ENCODE results near the gene ZNF101. TPM values are rescaled to one million over a fixed set of nuclear protein-coding genes. Genes with fewer than 3 reads are reported as not detected.

ZNF101 gene
- total and polyA plus RNA-seq, 10 donors: 29.6 to 58.3 (median 42.0) TPM

DNA sequence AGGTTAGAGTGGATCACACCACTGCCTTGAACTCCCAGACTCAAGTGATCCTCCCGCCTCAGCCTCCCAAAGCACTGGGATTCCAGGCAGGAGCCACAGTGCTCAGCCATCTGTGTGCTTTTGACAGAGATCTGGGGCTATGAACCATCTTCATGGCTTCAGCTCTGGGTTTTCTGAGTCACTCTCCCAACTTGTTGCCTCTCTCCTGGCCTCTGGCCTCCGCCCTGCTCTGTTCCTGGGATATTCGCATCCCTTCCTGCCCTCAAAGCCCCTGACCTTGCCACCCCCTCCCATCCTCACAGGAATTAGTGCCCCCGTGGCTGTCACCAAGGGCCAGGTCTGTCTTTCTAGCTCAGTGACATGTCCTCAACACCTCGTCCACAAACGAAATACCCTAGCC is 19.5 kb upstream of the ZNF101 start:
- Histone ChIP-seq H3K27me3 (replicated peaks in 1 of 7) (no peaks in the 10 kb centered on the region), H3K4me3 (no peak overlapping the region), H3K27ac (no peak overlapping the region), H3K36me3 (peaks cover 10 to 100% (median 98%) of the 10 kb centered on the region in 6 donors), H3K4me1 (peaks cover 0 to 5% (median 1%) of the 10 kb centered on the region in 6 donors), H3K9me3 (no peaks in the 10 kb centered on the region)
- intact Hi-C loops (cut with DNase I; ENCODE audit: low total_unique reads): no loop called here
- 82 to 95% (median 90%) methylated on average over 6 of the region's 6 CpGs for WGBS, 5 donors
- TF ChIP-seq POLR2AphosphoS5 (IDR thresholded peaks at IDR 0.05) (no peak), POLR2A (IDR thresholded peaks at IDR 0.05) (no peak)
- TF ChIP-seq, protein P1, sequence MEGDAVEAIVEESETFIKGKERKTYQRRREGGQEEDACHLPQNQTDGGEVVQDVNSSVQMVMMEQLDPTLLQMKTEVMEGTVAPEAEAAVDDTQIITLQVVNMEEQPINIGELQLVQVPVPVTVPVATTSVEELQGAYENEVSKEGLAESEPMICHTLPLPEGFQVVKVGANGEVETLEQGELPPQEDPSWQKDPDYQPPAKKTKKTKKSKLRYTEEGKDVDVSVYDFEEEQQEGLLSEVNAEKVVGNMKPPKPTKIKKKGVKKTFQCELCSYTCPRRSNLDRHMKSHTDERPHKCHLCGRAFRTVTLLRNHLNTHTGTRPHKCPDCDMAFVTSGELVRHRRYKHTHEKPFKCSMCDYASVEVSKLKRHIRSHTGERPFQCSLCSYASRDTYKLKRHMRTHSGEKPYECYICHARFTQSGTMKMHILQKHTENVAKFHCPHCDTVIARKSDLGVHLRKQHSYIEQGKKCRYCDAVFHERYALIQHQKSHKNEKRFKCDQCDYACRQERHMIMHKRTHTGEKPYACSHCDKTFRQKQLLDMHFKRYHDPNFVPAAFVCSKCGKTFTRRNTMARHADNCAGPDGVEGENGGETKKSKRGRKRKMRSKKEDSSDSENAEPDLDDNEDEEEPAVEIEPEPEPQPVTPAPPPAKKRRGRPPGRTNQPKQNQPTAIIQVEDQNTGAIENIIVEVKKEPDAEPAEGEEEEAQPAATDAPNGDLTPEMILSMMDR (IDR thresholded peaks at IDR 0.05 in 8 of 11, conservative IDR thresholded peaks at IDR 0.05 in 3 of 11): no peak
- DNase-seq: no peak

DNA sequence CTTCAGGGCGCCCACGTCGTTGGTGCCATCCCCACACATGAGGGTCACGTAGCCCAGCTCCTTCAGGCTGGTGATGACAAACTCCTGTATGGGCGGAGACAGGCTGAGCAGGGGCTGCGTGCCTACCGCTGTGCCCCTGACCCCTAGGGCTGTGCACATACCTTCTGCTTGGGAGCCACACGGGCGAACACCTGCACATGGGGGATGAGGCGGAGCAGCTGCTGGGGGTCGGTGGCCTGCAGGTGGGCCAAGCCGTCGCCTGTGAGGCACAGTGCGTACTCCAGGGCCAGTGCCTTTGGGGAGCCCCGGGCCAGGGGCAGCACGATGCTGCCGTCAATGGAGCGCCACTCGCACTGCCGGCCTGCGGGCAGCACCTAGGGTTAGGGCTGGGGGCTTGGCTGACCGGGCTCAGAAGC is 19.1 kb upstream of the ZNF101 start:
- no peak for DNase-seq
- no peaks in the 10 kb centered on the region for H3K9me3 ChIP-seq
- no peak overlapping the region for H3K27ac ChIP-seq
- H3K36me3 ChIP-seq: peaks cover 11 to 100% (median 98%) of the 10 kb centered on the region in 6 donors
- H3K27me3 ChIP-seq (replicated peaks in 1 of 7): no peaks in the 10 kb centered on the region
- peaks cover 0 to 1% (median 0%) of the 10 kb centered on the region in 6 donors for H3K4me1 ChIP-seq
- intact Hi-C loops (cut with DNase I; ENCODE audit: low total_unique reads): no loop called here
- 92 to 95% (median 94%) methylated on average over 10 to 22 of the region's 22 CpGs for WGBS, 5 donors
- H3K4me3 ChIP-seq: no peak overlapping the region
- TF ChIP-seq, protein P1 (IDR thresholded peaks at IDR 0.05 in 8 of 11, conservative IDR thresholded peaks at IDR 0.05 in 3 of 11): no peak
- TF ChIP-seq POLR2AphosphoS5 (IDR thresholded peaks at IDR 0.05): peak in 1 of 3 donors; percentile 71
- TF ChIP-seq POLR2A (IDR thresholded peaks at IDR 0.05): no peak

DNA sequence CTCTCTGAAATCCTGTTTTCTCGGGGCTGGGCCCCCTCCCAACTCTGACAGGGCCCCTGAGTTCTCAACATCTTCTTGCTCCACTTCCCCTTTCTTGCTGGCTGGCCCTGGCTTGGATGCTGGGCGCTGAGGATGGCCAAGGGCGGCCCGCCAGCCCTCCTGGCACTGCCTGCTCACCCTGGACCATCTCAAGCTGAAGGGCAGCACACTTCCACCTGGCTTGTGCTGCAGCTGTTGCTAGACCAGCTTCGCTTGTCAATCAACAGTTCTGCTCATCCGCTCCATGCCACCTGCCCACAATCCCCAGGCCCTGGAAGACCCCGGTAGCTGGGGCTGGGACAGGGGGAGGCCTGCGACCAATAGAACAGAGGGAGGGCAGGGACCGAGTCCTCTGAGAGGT is 18.3 kb upstream of the ZNF101 start:
- TF ChIP-seq, protein P1 (IDR thresholded peaks at IDR 0.05 in 8 of 11, conservative IDR thresholded peaks at IDR 0.05 in 3 of 11): no peak
- TF ChIP-seq POLR2AphosphoS5 (IDR thresholded peaks at IDR 0.05): peak in 2 of 3 donors; percentile 23 to 32
- TF ChIP-seq POLR2A (IDR thresholded peaks at IDR 0.05): no peak
- intact Hi-C loops (cut with DNase I; ENCODE audit: low total_unique reads): no loop called here
- no peak overlapping the region for H3K27ac ChIP-seq
- no peak overlapping the region for H3K4me3 ChIP-seq
- no peak for DNase-seq
- 76 to 91% (median 89%) methylated on average over 6 to 9 of the region's 9 CpGs for WGBS, 5 donors
- H3K4me1 ChIP-seq: no peaks in the 10 kb centered on the region
- peaks cover 17 to 100% (median 98%) of the 10 kb centered on the region in 6 donors for H3K36me3 ChIP-seq
- H3K27me3 ChIP-seq (replicated peaks in 1 of 7): no peaks in the 10 kb centered on the region
- H3K9me3 ChIP-seq: no peaks in the 10 kb centered on the region

DNA sequence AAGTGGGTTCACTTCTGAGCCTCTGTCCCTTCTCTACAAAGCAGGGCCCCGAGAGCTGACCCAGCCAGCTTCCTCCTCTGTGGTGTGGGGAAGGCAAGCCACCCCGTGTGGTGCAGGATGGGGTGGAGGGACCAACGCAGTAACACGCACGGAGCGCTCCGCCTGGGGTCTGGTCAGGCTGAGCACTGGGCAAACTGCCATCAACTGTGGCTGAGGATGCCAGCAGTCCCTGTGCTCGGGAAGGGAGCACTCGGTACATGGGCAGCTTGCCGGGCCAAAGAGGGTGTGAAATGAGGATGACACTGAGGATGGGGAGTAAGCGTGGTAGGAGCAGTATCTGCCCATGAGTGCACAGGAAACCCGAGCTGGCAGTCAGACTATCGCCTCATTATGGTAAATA is 17.6 kb upstream of the ZNF101 start:
- intact Hi-C loops (cut with DNase I; ENCODE audit: low total_unique reads): no loop called here
- Histone ChIP-seq H3K27ac (no peak overlapping the region), H3K9me3 (no peaks in the 10 kb centered on the region), H3K4me3 (no peak overlapping the region), H3K27me3 (replicated peaks in 1 of 7) (no peaks in the 10 kb centered on the region), H3K36me3 (peaks cover 19 to 100% (median 98%) of the 10 kb centered on the region in 6 donors), H3K4me1 (no peaks in the 10 kb centered on the region)
- DNase-seq: no peak
- 70 to 93% (median 73%) methylated on average over 13 of the region's 13 CpGs for WGBS, 5 donors
- TF ChIP-seq POLR2A (IDR thresholded peaks at IDR 0.05) (no peak), POLR2AphosphoS5 (IDR thresholded peaks at IDR 0.05) (peak in 1 of 3 donors; percentile 62)
